ENCODE measurements around the gene TBX4.

GRCh38 chr17:61436273-61436672 lies 15.9 kb upstream of the TBX4 start:
- TF ChIP-seq, protein P1, sequence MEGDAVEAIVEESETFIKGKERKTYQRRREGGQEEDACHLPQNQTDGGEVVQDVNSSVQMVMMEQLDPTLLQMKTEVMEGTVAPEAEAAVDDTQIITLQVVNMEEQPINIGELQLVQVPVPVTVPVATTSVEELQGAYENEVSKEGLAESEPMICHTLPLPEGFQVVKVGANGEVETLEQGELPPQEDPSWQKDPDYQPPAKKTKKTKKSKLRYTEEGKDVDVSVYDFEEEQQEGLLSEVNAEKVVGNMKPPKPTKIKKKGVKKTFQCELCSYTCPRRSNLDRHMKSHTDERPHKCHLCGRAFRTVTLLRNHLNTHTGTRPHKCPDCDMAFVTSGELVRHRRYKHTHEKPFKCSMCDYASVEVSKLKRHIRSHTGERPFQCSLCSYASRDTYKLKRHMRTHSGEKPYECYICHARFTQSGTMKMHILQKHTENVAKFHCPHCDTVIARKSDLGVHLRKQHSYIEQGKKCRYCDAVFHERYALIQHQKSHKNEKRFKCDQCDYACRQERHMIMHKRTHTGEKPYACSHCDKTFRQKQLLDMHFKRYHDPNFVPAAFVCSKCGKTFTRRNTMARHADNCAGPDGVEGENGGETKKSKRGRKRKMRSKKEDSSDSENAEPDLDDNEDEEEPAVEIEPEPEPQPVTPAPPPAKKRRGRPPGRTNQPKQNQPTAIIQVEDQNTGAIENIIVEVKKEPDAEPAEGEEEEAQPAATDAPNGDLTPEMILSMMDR (optimal IDR thresholded peaks at IDR 0.05 in 1 of 3, IDR thresholded peaks at IDR 0.05 in 1 of 3, conservative IDR thresholded peaks at IDR 0.05 in 1 of 3; ENCODE audit: extremely low read depth in 1 of 3, insufficient read depth in 2 of 3, low read length in 3 of 3): no peak
- TF ChIP-seq EZH2 (IDR thresholded peaks at IDR 0.05; ENCODE audit: low read length): no peak
